Common myeloid progenitor, CD34-positive (primary cell): ENCODE data around the gene DIP2C.

Source experiments
- CTCF ChIA-PET: fragments of 350-600 bp; sonication (Branson Sonifier 250); formaldehyde crosslinking; loops from one replicate; lab custom pipeline; 2021; ENCODE audit warnings: antibody characterized with exemption; lab: Charles Lee
- POLR2A ChIA-PET: fragments of 350-600 bp; sonication (Branson Sonifier 250); formaldehyde crosslinking; loops from one replicate; lab custom pipeline; 2021; ENCODE audit warnings: antibody characterized with exemption; lab: Charles Lee
- DNase-seq, 3 donors: peaks; one replicate each; pipeline versions ENCODE4 v3.0.0 to v3.0.0-alpha.2; 2013
- H3K27ac ChIP-seq, 2 experiments: 1 replicate in 1 of 2; 2 replicates in 1 of 2; pipeline ENCODE4 v1.7.0; 2013; ENCODE audit warnings: inconsistent platforms in 2 of 2, low read length in 2 of 2, mild to moderate bottlenecking in 2 of 2, low read depth in 1 of 2, moderate library complexity in 1 of 2; ENCODE audit not compliant: severe bottlenecking in 2 of 2, insufficient read depth in 1 of 2, poor library complexity in 1 of 2
- H3K27me3 ChIP-seq, 5 experiments: replicated peaks in 2 of 5; 1 replicate in 3 of 5; 2 replicates in 2 of 5; pipeline versions ENCODE4 v1.6.1 to v1.7.0; 2013; ENCODE audit warnings: low read length in 4 of 5, mild to moderate bottlenecking in 2 of 5, moderate library complexity in 2 of 5, inconsistent platforms in 1 of 5; ENCODE audit not compliant: insufficient read depth in 5 of 5, control insufficient read depth in 4 of 5
- H3K36me3 ChIP-seq, 4 experiments: 1 replicate in 2 of 4; 2 replicates in 2 of 4; pipeline versions ENCODE4 v1.6.1 to v1.7.0; 2013; ENCODE audit warnings: low read length in 3 of 4, control low read depth in 1 of 4, mild to moderate bottlenecking in 1 of 4; ENCODE audit not compliant: control insufficient read depth in 4 of 4, insufficient read depth in 4 of 4
- H3K4me1 ChIP-seq, 4 experiments: 1 replicate in 3 of 4; 2 replicates in 1 of 4; pipeline versions ENCODE4 v1.6.1 to v1.7.1; 2013; ENCODE audit warnings: low read length in 3 of 4, mild to moderate bottlenecking in 3 of 4, control low read depth in 1 of 4, inconsistent platforms in 1 of 4, moderate library complexity in 1 of 4; ENCODE audit not compliant: control insufficient read depth in 4 of 4, insufficient read depth in 4 of 4; ENCODE audit errors: control extremely low read depth in 1 of 4
- H3K4me3 ChIP-seq, 7 experiments: 1 replicate in 4 of 7; 2 replicates in 3 of 7; pipeline versions ENCODE4 v1.5.1 to v1.7.0; 2013; ENCODE audit warnings: mild to moderate bottlenecking in 7 of 7, low read length in 6 of 7, moderate library complexity in 6 of 7, inconsistent platforms in 2 of 7, low read depth in 2 of 7, control low read depth in 1 of 7; ENCODE audit not compliant: insufficient read depth in 4 of 7, control insufficient read depth in 1 of 7; ENCODE audit errors: extremely low read depth in 1 of 7
- H3K9me3 ChIP-seq, 5 experiments: 1 replicate in 4 of 5; 2 replicates in 1 of 5; pipeline versions ENCODE4 v1.6.1 to v1.7.1; 2013; ENCODE audit warnings: low read length in 4 of 5, mild to moderate bottlenecking in 2 of 5, inconsistent platforms in 1 of 5, low read depth in 1 of 5, moderate library complexity in 1 of 5; ENCODE audit not compliant: control insufficient read depth in 4 of 5, insufficient read depth in 2 of 5; ENCODE audit errors: control extremely low read depth in 1 of 5
- WGBS: methylation state at CpG from one replicate; pipeline ENCODE4 v1.1.5; 2013; ENCODE audit not compliant: insufficient coverage; 5-methylcytosine and 5-hydroxymethylcytosine counted together

Gene DIP2C

GRCh38 chr10:642186-642890 is 47.1 kb downstream of the DIP2C start:
- peaks cover 0 to 18% (median 12%) of the 10 kb centered on the region in 5 experiments for H3K9me3 ChIP-seq
- no peak overlapping the region for H3K4me3 ChIP-seq
- ChIA-PET CTCF (no interaction called here), POLR2A (no interaction called here)
- H3K36me3 ChIP-seq, result no peaks in the 10 kb centered on the region
- H3K27me3 ChIP-seq, result peaks cover 0 to 45% (median 3%) of the 10 kb centered on the region in 5 experiments
- no peak for DNase-seq
- peaks cover 0 to 2% (median 0%) of the 10 kb centered on the region in 4 experiments for H3K4me1 ChIP-seq
- no peak overlapping the region for H3K27ac ChIP-seq
- WGBS, result 97% methylated on average over 12 of the region's 16 CpGs

GRCh38 chr10:641149-642010 is 48.1 kb downstream of the DIP2C start:
- Histone ChIP-seq H3K9me3 (peaks cover 0 to 18% (median 12%) of the 10 kb centered on the region in 5 experiments), H3K4me1 (peaks cover 0 to 2% (median 0%) of the 10 kb centered on the region in 4 experiments), H3K27ac (no peak overlapping the region), H3K27me3 (peaks cover 0 to 55% (median 9%) of the 10 kb centered on the region in 5 experiments), H3K36me3 (no peaks in the 10 kb centered on the region), H3K4me3 (no peak overlapping the region)
- WGBS, result 95% methylated on average over 18 of the region's 21 CpGs
- ChIA-PET CTCF (no interaction called here), POLR2A (no interaction called here)
- DNase-seq, result no peak

GRCh38 chr10:640673-641045 is 48.8 kb downstream of the DIP2C start:
- DNase-seq, result no peak
- Histone ChIP-seq H3K27ac (no peak overlapping the region), H3K4me3 (no peak overlapping the region), H3K9me3 (peaks cover 0 to 18% (median 12%) of the 10 kb centered on the region in 5 experiments), H3K27me3 (peaks cover 0 to 62% (median 13%) of the 10 kb centered on the region in 5 experiments), H3K36me3 (no peaks in the 10 kb centered on the region), H3K4me1 (peaks cover 0 to under 1% (median under 1%) of the 10 kb centered on the region in 4 experiments)
- CTCF ChIA-PET, result no interaction called here
- POLR2A ChIA-PET, result no interaction called here
- 92% methylated on average over 27 of the region's 27 CpGs for WGBS

- no peak overlapping the region for H3K4me3 ChIP-seq
- no peaks in the 10 kb centered on the region for H3K36me3 ChIP-seq
- peaks cover 0 to 4% (median under 1%) of the 10 kb centered on the region in 4 experiments for H3K4me1 ChIP-seq
- H3K27me3 ChIP-seq, result peaks cover 0 to 67% (median 17%) of the 10 kb centered on the region in 5 experiments
- POLR2A ChIA-PET, result no interaction called here
- DNase-seq, result no peak
- no peak overlapping the region for H3K27ac ChIP-seq
- 92% methylated on average over 56 of the region's 64 CpGs for WGBS
- CTCF ChIA-PET, result no interaction called here
- H3K9me3 ChIP-seq, result peaks cover 0 to 15% (median 10%) of the 10 kb centered on the region in 5 experiments
Observed at GRCh38 chr10:639751-640672, 49.5 kb downstream of the DIP2C start.

GRCh38 chr10:639001-639750 is 50.3 kb downstream of the DIP2C start:
- H3K9me3 ChIP-seq, result peaks cover 0 to 7% (median 2%) of the 10 kb centered on the region in 5 experiments
- 92% methylated on average over 34 of the region's 42 CpGs for WGBS
- H3K4me3 ChIP-seq, result no peak overlapping the region
- H3K4me1 ChIP-seq, result peaks cover 0 to 4% (median under 1%) of the 10 kb centered on the region in 4 experiments
- no peak for DNase-seq
- POLR2A ChIA-PET, result no interaction called here
- peaks cover 0 to 68% (median 18%) of the 10 kb centered on the region in 5 experiments for H3K27me3 ChIP-seq
- CTCF ChIA-PET, result no interaction called here
- H3K27ac ChIP-seq, result no peak overlapping the region
- H3K36me3 ChIP-seq, result no peaks in the 10 kb centered on the region

- POLR2A ChIA-PET, result no interaction called here
- Histone ChIP-seq H3K4me1 (peaks cover 0 to 4% (median under 1%) of the 10 kb centered on the region in 4 experiments), H3K4me3 (no peak overlapping the region), H3K36me3 (no peaks in the 10 kb centered on the region), H3K9me3 (peaks cover 0 to 2% (median 0%) of the 10 kb centered on the region in 5 experiments), H3K27me3 (peaks cover 0 to 77% (median 24%) of the 10 kb centered on the region in 5 experiments), H3K27ac (no peak overlapping the region)
- DNase-seq, result no peak
- CTCF ChIA-PET, result no interaction called here
- WGBS, result 69% methylated on average over 8 of the region's 9 CpGs
Observed at GRCh38 chr10:637771-638195, 51.7 kb downstream of the DIP2C start.
